Mucosa of descending colon (tissue), 3 donors: ENCODE results near the gene SOCS3. TPM values are rescaled to one million over a fixed set of nuclear protein-coding genes. Genes with fewer than 3 reads are reported as not detected.

Experiments
- ATAC-seq: fragments of 200-7000 bp; cut with Tn5 transposase; one replicate; pipeline ENCODE4 v1.9.1; 2020; ENCODE audit warnings: mild to moderate bottlenecking, moderate library complexity
- DNase-seq, 3 donors: peaks; one replicate each; pipeline ENCODE4 v3.0.0-alpha.2; 2020
- H3K36me3 ChIP-seq: fragments of 200-600 bp; one replicate; pipeline ENCODE4 v1.8.0; 2021; ENCODE audit warnings: low read depth, mild to moderate bottlenecking
- H3K4me1 ChIP-seq: fragments of 200-600 bp; one replicate; pipeline ENCODE4 v1.8.0; 2021; ENCODE audit warnings: low read depth, mild to moderate bottlenecking
- H3K4me3 ChIP-seq: fragments of 200-600 bp; one replicate; pipeline ENCODE4 v1.8.0; 2021; ENCODE audit warnings: mild to moderate bottlenecking
- H3K9me3 ChIP-seq: fragments of 200-600 bp; one replicate; pipeline ENCODE4 v1.8.0; 2021; ENCODE audit warnings: mild to moderate bottlenecking
- CTCF ChIP-seq: fragments of 200-600 bp; IDR thresholded peaks from one replicate; pipeline ENCODE4 v1.8.0; 2022; ENCODE audit warnings: antibody characterized with exemption, mild to moderate bottlenecking
- intact Hi-C, 2 donors: fragments of 100-400 bp; cut with DNase I in 1 of 2; cut with micrococcal nuclease in 1 of 2; formaldehyde crosslinking; loops; one replicate each; pipeline versions ENCODE4 v1.11.0 to v1.11.1; 2022; cut with DNase I, micrococcal nuclease
- total RNA-seq, 3 donors: library from RNA; stranded (reverse); fragmentation: NEBNext Ultra II Directional in 2 of 3; extraction: Animal tissue kit (Norgen Biotek cat#: 25700) in 2 of 3; gene quantifications; one replicate each; pipeline versions ENCODE4 v1.2.1 to v1.2.4, GENCODE V29; 2021 to 2023
- donor health status: DM: no; HTN: no; CAD: no; lungs with moderate emphysema.
- donor health status: DM: no; HTN: no; CAD: no.
- donor health status: DM: no; HTN: yes; CAD: no.

The SOCS3 gene
- total RNA-seq, 3 donors from 2014 or later: 21.9 to 41.3 (median 23.2) TPM

GRCh38 chr17:78361225-78361701 is 1.4 kb upstream of the SOCS3 start:
- no peaks in the 10 kb centered on the region for H3K9me3 ChIP-seq
- H3K36me3 ChIP-seq: no peaks in the 10 kb centered on the region
- peaks cover 15% of the 10 kb centered on the region for H3K4me1 ChIP-seq
- no peak overlapping the region for H3K4me3 ChIP-seq
- ATAC-seq (no peak), DNase-seq (no peak)
- intact Hi-C loops: loop anchor here in 1 of 2 donors (10.0 kb wide), 1 partner anchor 66 kb away; no protein-coding TSS in a partner anchor
- TF ChIP-seq CTCF: no peak

- ATAC-seq (peak; percentile 78), DNase-seq (peak; percentile 96 to 98 (median 98))
- intact Hi-C loops: loop anchor here in 1 of 2 donors (10.0 kb wide), 1 partner anchor 66 kb away; no protein-coding TSS in a partner anchor
- H3K4me1 ChIP-seq: peaks cover 19% of the 10 kb centered on the region
- peak; percentile 90 for TF ChIP-seq CTCF
- no peaks in the 10 kb centered on the region for H3K9me3 ChIP-seq
- H3K4me3 ChIP-seq: no peak overlapping the region
- no peaks in the 10 kb centered on the region for H3K36me3 ChIP-seq
Observed at GRCh38 chr17:78360371-78361224, 721 bp upstream of the SOCS3 start.

GRCh38 chr17:78359321-78359996 is 418 bp downstream of the SOCS3 start:
- TF ChIP-seq CTCF: no peak
- Histone ChIP-seq H3K4me3 (peak overlapping the region; percentile 51), H3K9me3 (no peaks in the 10 kb centered on the region), H3K36me3 (no peaks in the 10 kb centered on the region), H3K4me1 (peaks cover 19% of the 10 kb centered on the region)
- peak; percentile 14 for ATAC-seq
- intact Hi-C loops: no loop called here
- peak in 1 of 3 donors; percentile 49 for DNase-seq

- intact Hi-C loops: no loop called here
- H3K4me3 ChIP-seq: peak overlapping the region; percentile 51
- ATAC-seq: peak; percentile 2
- peaks cover 19% of the 10 kb centered on the region for H3K4me1 ChIP-seq
- H3K36me3 ChIP-seq: no peaks in the 10 kb centered on the region
- DNase-seq: peak; percentile 44 to 74 (median 57)
- H3K9me3 ChIP-seq: no peaks in the 10 kb centered on the region
- no peak for TF ChIP-seq CTCF
Observed at GRCh38 chr17:78358538-78359320, 1.1 kb downstream of the SOCS3 start.
